ENCODE measurements around the gene IGFBP5. TPM values are rescaled to one million over a fixed set of nuclear protein-coding genes. Genes with fewer than 3 reads are reported as not detected.

IGFBP5 gene
- total RNA-seq, 2 donors from 2014 or later: 35.8 to 415 TPM

DNA sequence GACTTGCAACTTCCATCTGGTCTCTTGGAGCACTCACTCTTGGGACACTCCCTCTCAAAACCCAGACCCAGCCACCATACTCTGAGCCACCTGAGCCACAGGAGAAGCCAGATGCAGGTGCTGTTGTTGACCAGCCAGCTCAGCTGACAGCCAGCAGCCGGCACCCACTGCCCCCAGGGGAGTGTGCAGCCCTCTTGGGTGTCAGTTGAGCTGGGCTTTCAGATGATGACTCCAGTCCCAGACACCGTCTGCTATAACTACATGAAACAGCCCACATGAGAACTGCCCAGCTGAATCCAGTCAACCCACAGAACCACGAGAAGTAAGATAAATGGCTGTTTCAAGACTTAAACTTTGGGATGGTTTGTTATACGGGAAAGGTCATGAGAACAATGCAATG lies 72.8 kb downstream of the IGFBP5 start:
- no peak for ATAC-seq
- H3K27me3 ChIP-seq: no peaks in the 10 kb centered on the region
- intact Hi-C loops (cut with DNase I): no loop called here
- peaks cover 11% of the 10 kb centered on the region for H3K4me1 ChIP-seq
- no peaks in the 10 kb centered on the region for H3K36me3 ChIP-seq (replicated peaks in 1 of 2; ENCODE audit: insufficient read depth in 1 of 2, low read depth in 2 of 2)
- H3K4me3 ChIP-seq: no peak overlapping the region
- TF ChIP-seq, protein P1, sequence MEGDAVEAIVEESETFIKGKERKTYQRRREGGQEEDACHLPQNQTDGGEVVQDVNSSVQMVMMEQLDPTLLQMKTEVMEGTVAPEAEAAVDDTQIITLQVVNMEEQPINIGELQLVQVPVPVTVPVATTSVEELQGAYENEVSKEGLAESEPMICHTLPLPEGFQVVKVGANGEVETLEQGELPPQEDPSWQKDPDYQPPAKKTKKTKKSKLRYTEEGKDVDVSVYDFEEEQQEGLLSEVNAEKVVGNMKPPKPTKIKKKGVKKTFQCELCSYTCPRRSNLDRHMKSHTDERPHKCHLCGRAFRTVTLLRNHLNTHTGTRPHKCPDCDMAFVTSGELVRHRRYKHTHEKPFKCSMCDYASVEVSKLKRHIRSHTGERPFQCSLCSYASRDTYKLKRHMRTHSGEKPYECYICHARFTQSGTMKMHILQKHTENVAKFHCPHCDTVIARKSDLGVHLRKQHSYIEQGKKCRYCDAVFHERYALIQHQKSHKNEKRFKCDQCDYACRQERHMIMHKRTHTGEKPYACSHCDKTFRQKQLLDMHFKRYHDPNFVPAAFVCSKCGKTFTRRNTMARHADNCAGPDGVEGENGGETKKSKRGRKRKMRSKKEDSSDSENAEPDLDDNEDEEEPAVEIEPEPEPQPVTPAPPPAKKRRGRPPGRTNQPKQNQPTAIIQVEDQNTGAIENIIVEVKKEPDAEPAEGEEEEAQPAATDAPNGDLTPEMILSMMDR (IDR thresholded peaks at IDR 0.05): no peak
- no peak for DNase-seq
- no peaks in the 10 kb centered on the region for H3K9me3 ChIP-seq
- WGBS, 2 donors: 30 to 61% methylated on average over 2 to 4 of the region's 4 CpGs
- no peak overlapping the region for H3K27ac ChIP-seq

Other genes starting within 250 kb of the IGFBP5 start
- 1,000 to 10,000 TPM in 1 of 2 donors, 100 to 1,000 TPM in 1; 452 to 1,069 TPM for gene RPL37A, start 196.7 kb downstream of the IGFBP5 start, total RNA-seq
- gene IGFBP2, start 62.1 kb downstream of the IGFBP5 start, total RNA-seq: 100 to 1,000 TPM; 129 to 170 TPM
- not detected for gene TNP1, start 164.5 kb upstream of the IGFBP5 start, total RNA-seq

All from body of pancreas (tissue), 4 donors.